GM18517 (cell line): ENCODE results near the gene MYO3B.

Source experiments
- ATAC-seq: cut with Tn5 transposase; IDR thresholded peaks from one replicate; pipeline ENCODE4 v1.9.1; 2021; ENCODE audit warnings: mild to moderate bottlenecking, moderate library complexity; ENCODE audit not compliant: unreplicated experiment

The MYO3B gene

GRCh38 chr2:170292415-170292814 lies 114.5 kb downstream of the MYO3B start:
- ATAC-seq: no peak

DNA sequence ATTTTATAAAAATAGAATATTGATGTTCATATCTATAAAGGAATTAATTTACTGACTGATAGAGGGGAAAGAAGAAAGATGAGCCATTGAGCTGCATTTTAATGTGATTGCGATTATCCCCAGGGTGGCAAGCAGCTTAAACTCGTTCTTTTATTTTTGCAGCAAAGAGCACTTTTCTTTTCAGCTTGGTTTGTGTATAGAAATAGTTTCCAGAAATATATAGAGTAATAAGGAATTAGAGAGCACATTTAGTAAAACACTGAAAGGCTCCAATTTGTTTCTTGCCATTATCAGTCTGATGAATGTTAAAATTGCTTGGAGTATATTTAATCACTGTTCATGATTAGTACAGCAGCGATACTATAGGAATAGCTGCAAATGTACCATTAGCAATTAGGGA lies 119.5 kb downstream of the MYO3B start:
- no peak for ATAC-seq

- peak; percentile 71 for ATAC-seq
Measured at GRCh38 chr2:170298115-170298514, 120.2 kb downstream of the MYO3B start.

DNA sequence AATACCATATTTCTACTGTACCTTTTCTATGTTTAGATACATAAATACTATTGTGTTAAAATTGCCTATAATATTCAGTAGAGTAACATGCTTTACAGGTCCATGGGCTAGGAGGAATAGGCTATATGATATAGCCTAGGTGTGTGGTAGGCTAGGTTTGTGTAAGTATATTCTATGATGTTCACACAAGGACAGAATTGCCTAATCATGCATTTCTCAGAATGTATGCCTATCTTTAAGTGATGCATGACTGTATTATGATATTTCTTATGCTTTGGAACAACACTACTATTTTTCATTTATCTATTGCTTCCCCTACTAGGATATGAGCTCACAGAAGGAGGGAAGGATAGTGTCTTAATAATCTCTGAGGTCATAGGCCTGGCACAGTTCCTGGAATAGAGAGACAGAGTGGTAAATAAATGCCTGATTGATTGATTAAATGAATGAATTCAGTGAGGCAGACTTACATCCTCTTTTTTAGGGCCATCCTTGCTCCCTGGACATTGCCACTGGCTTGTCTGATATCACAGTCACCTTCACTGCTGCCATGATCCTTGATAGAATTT lies 121.0 kb downstream of the MYO3B start:
- ATAC-seq: no peak

DNA sequence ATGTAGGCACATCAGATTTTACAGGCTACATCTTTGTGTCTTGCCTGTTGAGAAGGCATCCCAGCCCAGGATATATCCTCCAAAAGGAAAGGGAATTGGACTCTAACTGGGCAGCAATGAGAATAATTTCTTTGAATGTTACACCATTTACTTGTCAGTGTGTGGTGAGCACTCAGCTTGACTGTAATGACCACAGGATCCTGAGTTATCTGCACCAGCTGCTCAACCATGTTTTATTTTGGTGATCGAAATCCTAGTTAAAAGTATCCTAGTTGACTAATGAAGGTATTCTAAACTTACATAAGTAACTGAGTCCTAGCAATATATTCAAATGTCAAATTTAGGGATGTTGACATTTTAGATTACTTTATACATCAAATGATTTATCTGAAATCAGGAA lies 123.0 kb downstream of the MYO3B start:
- no peak for ATAC-seq

GRCh38 chr2:170301626-170302025 lies 123.7 kb downstream of the MYO3B start:
- ATAC-seq: no peak

- ATAC-seq: no peak
Measured at GRCh38 chr2:170305711-170306110, 127.8 kb downstream of the MYO3B start.

DNA sequence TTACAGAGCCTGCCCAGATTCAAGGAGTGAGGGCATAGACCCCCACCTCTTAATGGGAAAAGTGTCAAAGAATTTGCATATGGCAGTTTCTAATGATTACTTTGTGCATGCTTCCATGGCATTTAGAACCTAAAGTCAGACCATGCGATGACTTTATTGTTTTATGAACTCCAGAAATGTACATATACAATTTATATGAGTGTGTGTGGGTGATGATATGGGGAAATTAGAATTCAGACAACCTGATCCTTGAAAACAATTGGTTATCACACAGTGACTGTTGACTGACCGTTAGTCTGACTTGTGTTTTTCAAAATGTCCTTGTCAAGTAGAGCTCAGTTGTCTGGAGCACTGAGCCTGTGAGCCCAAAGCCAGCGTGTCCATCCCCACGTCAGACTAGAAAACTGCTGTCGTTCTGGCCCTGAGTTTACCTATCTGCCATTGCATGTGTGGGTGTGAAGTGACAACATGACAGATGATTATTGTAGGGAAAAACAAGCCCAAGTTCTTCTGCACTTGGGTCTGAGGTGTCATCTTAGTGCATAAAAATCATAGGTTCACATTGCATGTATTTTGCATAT lies 128.4 kb downstream of the MYO3B start:
- ATAC-seq: no peak

GRCh38 chr2:170307052-170307451 lies 129.1 kb downstream of the MYO3B start:
- no peak for ATAC-seq

DNA sequence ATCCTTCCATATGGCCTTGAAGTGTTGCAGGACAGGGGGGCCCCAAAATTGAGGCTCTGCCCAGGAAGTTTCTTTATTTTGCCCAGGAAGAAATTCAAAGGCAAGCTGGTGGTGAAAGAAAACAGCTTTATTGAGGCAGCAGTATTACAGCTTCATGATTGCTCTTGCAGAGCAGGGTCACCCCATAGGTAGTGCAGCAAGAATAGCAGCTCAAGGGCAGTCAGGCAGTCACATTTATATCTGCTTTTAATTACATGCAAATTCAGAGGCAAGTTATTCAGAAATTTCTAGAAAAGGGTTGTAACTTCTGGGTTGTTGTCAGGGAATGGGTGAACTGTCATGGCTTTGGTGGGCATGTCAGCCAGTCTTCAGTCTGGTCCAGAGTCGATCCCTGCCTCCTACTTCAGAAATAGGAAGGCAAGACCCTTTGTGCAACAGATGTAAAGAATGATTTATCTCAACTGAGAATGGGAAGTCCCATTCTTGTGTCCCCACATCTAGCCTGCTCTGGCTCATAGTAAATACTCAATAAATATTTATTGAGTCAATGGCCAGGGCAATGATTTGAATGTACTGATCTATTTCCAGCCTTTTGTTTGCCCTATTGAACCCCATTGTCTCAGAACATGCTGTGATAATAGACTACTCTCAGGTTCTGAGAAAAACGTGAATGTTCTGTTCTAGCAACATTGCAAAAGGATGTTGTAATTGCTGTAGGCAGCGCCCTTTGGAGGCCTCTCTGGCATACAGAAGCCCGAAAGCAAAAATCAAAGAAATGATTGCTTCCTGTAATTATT lies 129.8 kb downstream of the MYO3B start:
- no peak for ATAC-seq

DNA sequence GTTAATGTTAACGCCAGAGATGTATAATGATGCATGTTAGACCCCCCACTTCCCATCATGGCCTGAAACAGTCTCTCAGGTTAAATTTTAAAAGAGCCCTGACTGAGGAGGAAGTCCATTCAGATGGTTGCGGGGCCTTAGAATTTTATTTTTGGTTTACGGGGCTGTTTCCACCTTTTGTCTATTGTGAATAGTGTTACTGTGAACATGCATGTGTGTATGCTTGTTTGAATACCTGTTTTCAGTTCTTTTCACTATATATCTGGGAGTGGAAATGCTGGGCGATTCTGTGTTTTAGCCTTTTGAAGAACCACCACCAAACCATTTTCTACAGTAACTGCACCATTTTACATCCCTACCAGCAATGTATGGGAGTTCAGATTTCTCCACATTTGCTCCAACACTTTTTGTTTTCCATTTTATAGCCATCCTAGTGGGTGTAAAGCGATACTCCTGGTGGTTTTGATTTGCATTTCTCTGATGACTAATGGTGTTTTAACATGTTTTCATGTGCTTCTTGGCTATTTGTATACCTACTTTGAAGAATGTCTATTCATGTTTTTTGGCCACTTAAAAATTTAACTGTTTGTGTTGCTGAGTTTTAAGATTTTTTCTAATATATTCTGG lies 133.0 kb downstream of the MYO3B start:
- ATAC-seq: no peak

GRCh38 chr2:170313347-170313991 lies 135.5 kb downstream of the MYO3B start:
- ATAC-seq: no peak

DNA sequence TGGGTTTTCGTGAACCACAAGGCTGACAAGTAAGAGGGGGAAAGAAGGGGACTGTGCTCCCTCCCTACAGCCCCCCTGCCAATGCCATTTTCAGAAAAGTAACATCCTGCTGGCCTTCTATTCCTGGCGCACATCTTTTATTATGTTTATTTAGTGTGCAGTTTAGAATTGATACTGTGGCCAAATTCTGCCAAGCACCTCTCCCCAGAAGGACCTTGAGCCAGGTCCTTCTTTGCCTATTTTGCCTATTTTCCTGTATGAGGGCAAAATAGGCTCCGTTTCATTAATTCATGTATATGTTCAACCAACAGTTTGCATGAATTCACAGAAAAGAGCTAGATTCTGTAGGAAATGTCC lies 136.0 kb downstream of the MYO3B start:
- ATAC-seq: no peak

- ATAC-seq: no peak
Measured at GRCh38 chr2:170314744-170315447, 136.9 kb downstream of the MYO3B start.

GRCh38 chr2:170320948-170321347 lies 143.0 kb downstream of the MYO3B start:
- no peak for ATAC-seq

DNA sequence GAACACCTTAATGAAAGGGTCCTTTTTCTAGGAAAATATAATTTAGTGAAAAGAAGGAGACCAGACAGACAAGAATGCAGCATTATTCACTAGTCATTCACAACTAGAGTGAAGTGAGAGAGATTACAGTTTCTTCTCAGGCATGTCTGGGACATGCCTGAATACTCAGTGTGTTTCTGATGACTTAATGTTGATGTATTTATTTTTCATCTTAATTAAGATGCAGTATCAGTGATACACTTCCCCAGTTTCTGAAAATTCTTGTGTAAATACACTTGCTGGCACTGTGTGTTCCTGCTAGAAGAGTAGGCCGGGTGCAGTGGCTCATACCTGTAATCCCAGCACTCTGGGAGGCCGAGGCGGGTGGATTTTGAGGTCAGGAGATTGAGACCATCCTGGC lies 143.6 kb downstream of the MYO3B start:
- ATAC-seq: no peak

- no peak for ATAC-seq
Measured at GRCh38 chr2:170322140-170322766, 144.3 kb downstream of the MYO3B start.

DNA sequence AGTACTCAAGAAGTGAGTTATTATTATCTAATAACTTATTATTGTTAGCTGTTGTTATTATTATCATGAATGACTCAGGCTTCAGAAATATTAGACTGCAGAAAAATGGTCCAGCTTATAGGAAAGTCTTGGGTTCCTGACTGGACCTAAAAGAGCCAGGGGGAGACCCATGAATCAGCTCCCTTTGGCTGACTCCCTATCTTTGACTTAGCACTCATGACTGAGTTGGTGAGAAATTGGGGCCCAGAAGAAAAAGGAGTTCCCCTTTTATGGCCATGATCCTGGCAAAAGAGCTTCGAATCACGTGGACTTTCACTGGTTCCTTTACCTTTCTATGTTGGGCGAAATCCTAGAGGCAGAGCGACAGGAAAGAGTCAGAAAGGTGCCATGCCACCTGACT lies 145.8 kb downstream of the MYO3B start:
- no peak for ATAC-seq

GRCh38 chr2:170324640-170325046 lies 146.7 kb downstream of the MYO3B start:
- no peak for ATAC-seq

GRCh38 chr2:170330881-170331280 lies 152.9 kb downstream of the MYO3B start:
- no peak for ATAC-seq
